ENCODE measurements around the gene GDA.
"Not testable (repeated sequence)": the region's sequence is repeated elsewhere in the genome, so short reads cannot be mapped to it uniquely, and the experiment has no call there.

GDA gene

GRCh38 chr9:72290311-72290710 is 141.1 kb downstream of the GDA start:
- no peak overlapping the region for H3K9ac ChIP-seq (ENCODE audit: low read depth in 1 of 2, low read length in 2 of 2)
- no peak overlapping the region for H3K4me3 ChIP-seq (ENCODE audit: low read length in 2 of 2)
- no peaks in the 10 kb centered on the region for H3K27me3 ChIP-seq (ENCODE audit: control insufficient read depth in 2 of 2, insufficient read depth in 2 of 2, low read length in 2 of 2)
- no peaks in the 10 kb centered on the region for H3K36me3 ChIP-seq (ENCODE audit: control insufficient read depth in 2 of 2, insufficient read depth in 2 of 2, low read length in 2 of 2)
- H3K4me1 ChIP-seq (ENCODE audit: control insufficient read depth in 2 of 2, insufficient read depth in 2 of 2, low read length in 2 of 2), result peaks cover 11 to 24% of the 10 kb centered on the region in 2 donors
- no peaks in the 10 kb centered on the region for H3K9me3 ChIP-seq (ENCODE audit: control insufficient read depth in 2 of 2, low read length in 2 of 2)
- no peak overlapping the region for H3K27ac ChIP-seq (ENCODE audit: low read depth in 2 of 2, low read length in 2 of 2)

- peaks cover 17 to 33% of the 10 kb centered on the region in 2 donors for H3K4me1 ChIP-seq (ENCODE audit: control insufficient read depth in 2 of 2, insufficient read depth in 2 of 2, low read length in 2 of 2)
- H3K27ac ChIP-seq (ENCODE audit: low read depth in 2 of 2, low read length in 2 of 2); H3K9ac ChIP-seq (ENCODE audit: low read depth in 1 of 2, low read length in 2 of 2); H3K36me3 ChIP-seq (ENCODE audit: control insufficient read depth in 2 of 2, insufficient read depth in 2 of 2, low read length in 2 of 2); H3K4me3 ChIP-seq (ENCODE audit: low read length in 2 of 2); H3K9me3 ChIP-seq (ENCODE audit: control insufficient read depth in 2 of 2, low read length in 2 of 2); H3K27me3 ChIP-seq (ENCODE audit: control insufficient read depth in 2 of 2, insufficient read depth in 2 of 2, low read length in 2 of 2): not testable (repeated sequence)
These were observed 142.3 kb downstream of the GDA start for GRCh38 chr9:72291576-72291975.

- peaks cover 17 to 37% of the 10 kb centered on the region in 2 donors for H3K4me1 ChIP-seq (ENCODE audit: control insufficient read depth in 2 of 2, insufficient read depth in 2 of 2, low read length in 2 of 2)
- peak overlapping the region; percentile 4 to 28 for H3K27ac ChIP-seq (ENCODE audit: low read depth in 2 of 2, low read length in 2 of 2)
- no peaks in the 10 kb centered on the region for H3K27me3 ChIP-seq (ENCODE audit: control insufficient read depth in 2 of 2, insufficient read depth in 2 of 2, low read length in 2 of 2)
- H3K9me3 ChIP-seq (ENCODE audit: control insufficient read depth in 2 of 2, low read length in 2 of 2), result no peaks in the 10 kb centered on the region
- no peaks in the 10 kb centered on the region for H3K36me3 ChIP-seq (ENCODE audit: control insufficient read depth in 2 of 2, insufficient read depth in 2 of 2, low read length in 2 of 2)
- no peak overlapping the region for H3K9ac ChIP-seq (ENCODE audit: low read depth in 1 of 2, low read length in 2 of 2)
- no peak overlapping the region for H3K4me3 ChIP-seq (ENCODE audit: low read length in 2 of 2)
These were observed 143.0 kb downstream of the GDA start for GRCh38 chr9:72292256-72292682.

- Histone ChIP-seq H3K9ac (ENCODE audit: low read depth in 1 of 2, low read length in 2 of 2) (no peak overlapping the region), H3K27ac (ENCODE audit: low read depth in 2 of 2, low read length in 2 of 2) (peak overlapping the region; percentile 4 to 42), H3K4me3 (ENCODE audit: low read length in 2 of 2) (no peak overlapping the region), H3K27me3 (ENCODE audit: control insufficient read depth in 2 of 2, insufficient read depth in 2 of 2, low read length in 2 of 2) (no peaks in the 10 kb centered on the region), H3K9me3 (ENCODE audit: control insufficient read depth in 2 of 2, low read length in 2 of 2) (no peaks in the 10 kb centered on the region), H3K4me1 (ENCODE audit: control insufficient read depth in 2 of 2, insufficient read depth in 2 of 2, low read length in 2 of 2) (peaks cover 17 to 37% of the 10 kb centered on the region in 2 donors), H3K36me3 (ENCODE audit: control insufficient read depth in 2 of 2, insufficient read depth in 2 of 2, low read length in 2 of 2) (no peaks in the 10 kb centered on the region)
These were observed 143.8 kb downstream of the GDA start for GRCh38 chr9:72292874-72293607.

- peak overlapping the region; percentile 81 to 84 for H3K27ac ChIP-seq (ENCODE audit: low read depth in 2 of 2, low read length in 2 of 2)
- peak overlapping the region in 1 of 2 donors; percentile 25 for H3K9ac ChIP-seq (ENCODE audit: low read depth in 1 of 2, low read length in 2 of 2)
- peak overlapping the region in 1 of 2 donors; percentile 37 for H3K4me3 ChIP-seq (ENCODE audit: low read length in 2 of 2)
- no peaks in the 10 kb centered on the region for H3K27me3 ChIP-seq (ENCODE audit: control insufficient read depth in 2 of 2, insufficient read depth in 2 of 2, low read length in 2 of 2)
- H3K9me3 ChIP-seq (ENCODE audit: control insufficient read depth in 2 of 2, low read length in 2 of 2), result no peaks in the 10 kb centered on the region
- H3K36me3 ChIP-seq (ENCODE audit: control insufficient read depth in 2 of 2, insufficient read depth in 2 of 2, low read length in 2 of 2), result no peaks in the 10 kb centered on the region
- peaks cover 17 to 37% of the 10 kb centered on the region in 2 donors for H3K4me1 ChIP-seq (ENCODE audit: control insufficient read depth in 2 of 2, insufficient read depth in 2 of 2, low read length in 2 of 2)
These were observed 145.7 kb downstream of the GDA start for GRCh38 chr9:72294936-72295335.

GRCh38 chr9:72297516-72297915 is 148.3 kb downstream of the GDA start:
- H3K27ac ChIP-seq (ENCODE audit: low read depth in 2 of 2, low read length in 2 of 2), result no peak overlapping the region
- no peaks in the 10 kb centered on the region for H3K9me3 ChIP-seq (ENCODE audit: control insufficient read depth in 2 of 2, low read length in 2 of 2)
- no peaks in the 10 kb centered on the region for H3K36me3 ChIP-seq (ENCODE audit: control insufficient read depth in 2 of 2, insufficient read depth in 2 of 2, low read length in 2 of 2)
- peaks cover 15 to 33% of the 10 kb centered on the region in 2 donors for H3K4me1 ChIP-seq (ENCODE audit: control insufficient read depth in 2 of 2, insufficient read depth in 2 of 2, low read length in 2 of 2)
- H3K4me3 ChIP-seq (ENCODE audit: low read length in 2 of 2), result no peak overlapping the region
- H3K27me3 ChIP-seq (ENCODE audit: control insufficient read depth in 2 of 2, insufficient read depth in 2 of 2, low read length in 2 of 2), result no peaks in the 10 kb centered on the region
- no peak overlapping the region for H3K9ac ChIP-seq (ENCODE audit: low read depth in 1 of 2, low read length in 2 of 2)

- Histone ChIP-seq H3K27ac (ENCODE audit: low read depth in 2 of 2, low read length in 2 of 2) (no peak overlapping the region), H3K27me3 (ENCODE audit: control insufficient read depth in 2 of 2, insufficient read depth in 2 of 2, low read length in 2 of 2) (no peaks in the 10 kb centered on the region), H3K9me3 (ENCODE audit: control insufficient read depth in 2 of 2, low read length in 2 of 2) (no peaks in the 10 kb centered on the region), H3K4me3 (ENCODE audit: low read length in 2 of 2) (no peak overlapping the region), H3K9ac (ENCODE audit: low read depth in 1 of 2, low read length in 2 of 2) (no peak overlapping the region), H3K4me1 (ENCODE audit: control insufficient read depth in 2 of 2, insufficient read depth in 2 of 2, low read length in 2 of 2) (peaks cover 10 to 21% of the 10 kb centered on the region in 2 donors), H3K36me3 (ENCODE audit: control insufficient read depth in 2 of 2, insufficient read depth in 2 of 2, low read length in 2 of 2) (no peaks in the 10 kb centered on the region)
These were observed 149.9 kb downstream of the GDA start for GRCh38 chr9:72299017-72299603.

- Histone ChIP-seq H3K9me3 (ENCODE audit: control insufficient read depth in 2 of 2, low read length in 2 of 2) (no peaks in the 10 kb centered on the region), H3K9ac (ENCODE audit: low read depth in 1 of 2, low read length in 2 of 2) (no peak overlapping the region), H3K27ac (ENCODE audit: low read depth in 2 of 2, low read length in 2 of 2) (no peak overlapping the region), H3K27me3 (ENCODE audit: control insufficient read depth in 2 of 2, insufficient read depth in 2 of 2, low read length in 2 of 2) (no peaks in the 10 kb centered on the region), H3K36me3 (ENCODE audit: control insufficient read depth in 2 of 2, insufficient read depth in 2 of 2, low read length in 2 of 2) (no peaks in the 10 kb centered on the region), H3K4me1 (ENCODE audit: control insufficient read depth in 2 of 2, insufficient read depth in 2 of 2, low read length in 2 of 2) (peaks cover 12 to 25% of the 10 kb centered on the region in 2 donors), H3K4me3 (ENCODE audit: low read length in 2 of 2) (no peak overlapping the region)
These were observed 151.6 kb downstream of the GDA start for GRCh38 chr9:72300873-72301272.
